HL-60/S4 treated with phorbol 12-myristate 13-acetate at 8.2 ng/mL for 4 days and 3 days (cell line): ENCODE measurements around the gene ARID5A.

Experiments used
- in situ Hi-C: fragments of 300-500 bp; cut with MboI; formaldehyde crosslinking; loops from 2 replicates; pipeline ENCODE4 v1.15.0; 2022; ENCODE audit warnings: low sequenced_read_pairs

The ARID5A gene

DNA sequence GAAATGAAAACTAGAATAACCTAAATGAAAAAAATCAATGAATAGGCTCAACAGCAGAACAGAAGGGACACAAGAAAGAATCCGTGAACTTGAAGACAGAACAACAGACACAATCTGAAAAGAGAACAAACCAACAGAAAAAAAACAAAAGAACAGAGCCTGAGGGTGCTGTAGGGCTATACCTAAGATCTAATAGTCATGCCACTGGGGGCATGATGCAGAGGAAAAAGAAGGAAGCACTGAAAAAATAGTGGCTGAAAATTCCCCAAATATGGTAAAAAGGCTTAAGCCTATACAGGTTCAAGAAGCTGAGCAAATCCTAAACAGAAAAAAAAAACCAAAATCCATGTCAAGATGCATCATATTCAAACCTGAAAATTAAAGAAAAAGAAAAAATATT, 51.3 kb downstream of the ARID5A start:
- in situ Hi-C loops: no loop called here

DNA sequence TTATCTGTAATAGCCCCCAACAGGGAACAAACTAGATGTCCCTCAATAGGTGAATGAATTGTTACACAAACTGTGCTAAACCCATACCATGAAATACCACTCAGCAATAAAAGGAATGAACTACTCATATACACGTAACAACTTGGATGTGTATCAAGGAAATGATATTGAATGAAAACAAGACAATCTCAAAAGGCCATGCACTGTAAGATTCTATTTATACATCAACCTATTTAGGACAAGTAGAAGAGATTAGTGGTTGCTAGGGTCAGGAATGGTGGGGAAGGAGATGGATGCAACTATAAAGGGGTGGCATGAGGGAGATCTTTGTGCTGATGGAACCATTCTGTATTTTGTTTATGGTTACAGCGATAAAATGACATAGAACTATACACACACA, 54.5 kb downstream of the ARID5A start:
- in situ Hi-C loops: no loop called here

DNA sequence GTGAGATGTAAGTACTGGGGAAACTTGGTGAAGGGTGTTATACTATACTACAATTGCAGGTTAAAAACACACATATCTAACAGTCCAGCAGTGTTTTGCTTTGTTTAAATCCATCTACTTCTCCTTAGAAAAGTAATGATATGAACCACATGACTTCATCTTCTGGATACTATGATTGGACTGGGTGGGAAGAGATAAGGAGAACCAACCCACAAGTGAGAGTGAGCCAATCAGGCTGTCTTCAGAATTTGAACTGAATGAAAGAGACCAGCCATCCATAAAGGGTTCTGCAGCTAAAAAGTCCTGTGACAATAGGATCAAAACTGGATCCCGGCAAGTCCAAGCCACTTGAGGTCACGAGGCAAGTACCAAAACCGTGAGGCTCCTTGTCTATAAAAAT, 54.9 kb downstream of the ARID5A start:
- in situ Hi-C loops: no loop called here

DNA sequence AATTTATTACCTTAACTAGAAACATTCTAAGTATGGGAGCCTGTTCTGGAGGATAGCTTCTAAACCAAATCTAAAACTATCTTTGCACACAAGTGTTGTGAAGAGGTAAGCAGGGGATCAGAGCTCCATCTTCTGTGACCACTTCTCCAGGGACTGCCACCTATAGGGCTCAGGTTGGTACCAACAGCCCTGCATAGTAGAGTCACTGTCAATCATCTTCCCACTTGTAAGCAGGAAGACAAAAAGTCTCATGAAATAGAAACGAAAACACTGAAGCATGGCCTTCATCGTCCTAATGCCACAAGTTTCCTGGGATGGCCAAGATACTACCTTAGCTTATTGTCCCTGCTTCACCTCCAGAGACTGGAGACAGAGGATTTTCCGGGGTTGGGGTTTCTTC, 57.7 kb downstream of the ARID5A start:
- in situ Hi-C loops: no loop called here

DNA sequence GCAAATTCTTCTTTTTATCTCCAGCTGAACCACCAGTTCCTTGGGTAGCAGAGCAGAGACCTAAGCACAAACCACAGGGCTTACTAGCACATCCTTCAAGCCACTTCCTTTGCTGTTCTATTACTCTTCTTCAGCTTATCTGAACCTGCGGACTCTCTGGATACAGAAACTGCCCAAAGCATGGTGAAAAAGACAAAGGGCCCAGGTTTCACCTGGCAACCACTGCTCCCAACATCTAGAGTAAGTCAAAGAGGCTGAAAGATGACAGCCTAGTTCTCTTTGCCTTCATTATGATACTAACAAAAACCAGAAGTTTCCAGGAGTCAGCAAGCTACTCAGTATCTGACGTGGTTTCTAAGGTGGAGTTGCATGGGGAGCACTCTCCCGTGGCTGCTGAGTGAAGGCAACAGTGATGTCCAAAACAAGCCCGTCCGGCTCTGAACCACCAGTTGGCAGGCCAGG, 58.2 kb downstream of the ARID5A start:
- in situ Hi-C loops: no loop called here

DNA sequence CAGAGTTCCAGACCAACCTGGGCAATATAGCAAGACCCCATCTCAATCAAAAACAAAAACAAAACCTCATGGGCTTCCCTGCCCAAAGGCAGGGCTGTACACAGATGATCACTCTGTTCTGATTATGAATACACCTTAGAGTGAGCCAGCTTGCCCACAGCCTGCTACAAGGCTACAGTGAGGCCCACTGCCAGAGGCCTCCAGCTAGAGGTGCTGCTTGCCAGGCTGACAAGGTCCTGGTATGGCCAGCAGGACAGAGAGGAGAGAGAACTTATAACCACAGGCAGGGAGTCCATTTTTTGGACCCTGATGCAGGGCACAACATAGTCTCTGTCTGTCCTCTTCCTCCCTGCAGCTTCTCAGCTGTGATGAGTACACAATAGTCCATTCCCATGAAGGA, 60.0 kb downstream of the ARID5A start:
- in situ Hi-C loops: no loop called here

DNA sequence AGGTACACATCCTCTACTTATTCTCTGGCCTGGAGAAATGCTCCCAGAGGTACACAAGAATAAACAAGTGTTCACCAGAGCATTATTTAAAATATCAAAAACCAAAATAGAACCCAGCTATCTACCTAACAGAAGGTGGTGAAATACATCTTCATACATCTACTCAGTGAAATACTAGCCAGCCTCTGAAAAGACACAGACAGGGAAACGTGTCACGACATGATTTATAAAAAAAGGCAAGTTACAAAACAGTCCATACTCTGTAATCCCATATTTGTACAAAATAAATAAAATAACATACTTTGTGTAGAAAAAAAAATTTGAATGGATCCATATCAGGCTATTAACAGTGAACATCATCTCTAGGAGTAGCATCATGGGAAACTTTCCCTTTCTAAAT, 63.4 kb downstream of the ARID5A start:
- in situ Hi-C loops: no loop called here

DNA sequence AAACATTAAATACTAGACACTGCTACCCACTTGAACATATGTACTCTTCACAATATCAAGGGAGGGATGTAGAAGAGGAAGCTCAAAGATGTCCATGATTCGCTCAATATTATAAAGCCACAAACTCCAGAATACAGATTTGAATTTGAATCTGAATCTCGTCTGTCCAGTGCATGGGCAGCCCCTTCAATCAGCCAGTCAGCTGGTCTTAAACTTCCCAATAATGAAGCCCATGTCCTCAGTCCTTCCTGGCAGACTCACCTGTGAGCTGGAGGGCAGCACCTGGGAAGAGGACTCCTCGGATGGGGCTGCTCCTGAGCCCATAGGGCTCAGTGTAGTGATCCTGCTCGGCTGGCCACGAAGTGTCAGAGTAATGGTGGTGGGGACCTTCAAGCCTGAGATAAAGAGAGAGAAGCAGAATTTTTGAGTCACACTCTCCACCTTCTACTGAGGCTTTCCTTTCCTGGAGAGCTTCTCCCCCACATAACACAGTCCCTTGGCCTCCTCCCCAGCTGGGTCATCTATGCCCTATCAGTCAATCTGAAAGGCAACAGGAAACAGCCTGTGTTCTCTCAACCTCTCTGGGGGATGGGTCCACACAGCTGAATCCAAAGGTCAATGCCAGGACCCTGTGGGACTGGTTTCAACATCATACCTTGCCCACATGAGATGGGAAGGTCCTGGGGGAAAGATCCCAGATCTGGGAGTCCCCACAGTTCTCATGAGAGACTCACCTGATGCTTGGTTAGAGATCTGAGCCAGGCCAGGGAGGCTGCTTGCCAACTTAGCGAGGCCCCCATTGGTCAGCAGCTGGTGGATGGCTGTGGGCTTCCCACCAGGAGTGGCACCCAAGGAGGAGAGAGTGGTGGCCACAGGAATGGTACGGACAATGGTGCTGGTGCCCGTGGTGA, 65.1 kb downstream of the ARID5A start:
- in situ Hi-C loops: no loop called here
